HG03558 (cell line): Measurements from ENCODE around the gene HSFX4.
"Not testable (repeated sequence)": the region's sequence is repeated elsewhere in the genome, so short reads cannot be mapped to it uniquely, and the experiment has no call there.

Experiments used
- ATAC-seq: cut with Tn5 transposase; IDR thresholded peaks from one replicate; pipeline ENCODE4 v1.9.1; 2021; ENCODE audit warnings: moderate number of reproducible peaks; ENCODE audit not compliant: unreplicated experiment; ENCODE audit errors: extremely low read depth

The HSFX4 gene

GRCh38 chrX:149937328-149937727 is 8.0 kb downstream of the HSFX4 start:
- not testable (repeated sequence) for ATAC-seq

- no peak for ATAC-seq
Measured at GRCh38 chrX:149937871-149938426, 8.6 kb downstream of the HSFX4 start.

GRCh38 chrX:149938427-149938880 is 9.1 kb downstream of the HSFX4 start, which contains the start of gene EOLA2:
EOLA2 (minus strand) TSS chrX:149938491; CDS start chrX:149933874, 4,617 bp downstream.
- peak; percentile 76 for ATAC-seq

GRCh38 chrX:149938881-149939654 is 9.7 kb downstream of the HSFX4 start:
- ATAC-seq: no peak

- ATAC-seq: no peak
Measured at GRCh38 chrX:149939655-149939904, 10.2 kb downstream of the HSFX4 start.

- peak; percentile 31 for ATAC-seq
Measured at GRCh38 chrX:149939905-149940673, 10.7 kb downstream of the HSFX4 start.

- not testable (repeated sequence) for ATAC-seq
Measured at GRCh38 chrX:149940674-149941024, 11.3 kb downstream of the HSFX4 start.

GRCh38 chrX:149945087-149945670 is 15.8 kb downstream of the HSFX4 start:
- not testable (repeated sequence) for ATAC-seq

- ATAC-seq: not testable (repeated sequence)
Measured at GRCh38 chrX:149945820-149946219, 16.4 kb downstream of the HSFX4 start.

- ATAC-seq: not testable (repeated sequence)
Measured at GRCh38 chrX:149946932-149947331, 17.6 kb downstream of the HSFX4 start.

GRCh38 chrX:149948016-149948415 is 18.6 kb downstream of the HSFX4 start:
- no peak for ATAC-seq

GRCh38 chrX:149949743-149950436 is 20.5 kb downstream of the HSFX4 start:
- ATAC-seq: no peak

GRCh38 chrX:149950681-149951080 is 21.3 kb downstream of the HSFX4 start:
- no peak for ATAC-seq

- no peak for ATAC-seq
Measured at GRCh38 chrX:149961572-149961971, 32.2 kb downstream of the HSFX4 start.

GRCh38 chrX:149962010-149962409 is 32.6 kb downstream of the HSFX4 start:
- ATAC-seq: no peak

- ATAC-seq: peak; percentile 43
Measured at GRCh38 chrX:149962859-149963757, 33.7 kb downstream of the HSFX4 start.

GRCh38 chrX:149979126-149979644 is 49.8 kb downstream of the HSFX4 start:
- no peak for ATAC-seq
